Measurements from ENCODE around the gene CDH23.

DNA sequence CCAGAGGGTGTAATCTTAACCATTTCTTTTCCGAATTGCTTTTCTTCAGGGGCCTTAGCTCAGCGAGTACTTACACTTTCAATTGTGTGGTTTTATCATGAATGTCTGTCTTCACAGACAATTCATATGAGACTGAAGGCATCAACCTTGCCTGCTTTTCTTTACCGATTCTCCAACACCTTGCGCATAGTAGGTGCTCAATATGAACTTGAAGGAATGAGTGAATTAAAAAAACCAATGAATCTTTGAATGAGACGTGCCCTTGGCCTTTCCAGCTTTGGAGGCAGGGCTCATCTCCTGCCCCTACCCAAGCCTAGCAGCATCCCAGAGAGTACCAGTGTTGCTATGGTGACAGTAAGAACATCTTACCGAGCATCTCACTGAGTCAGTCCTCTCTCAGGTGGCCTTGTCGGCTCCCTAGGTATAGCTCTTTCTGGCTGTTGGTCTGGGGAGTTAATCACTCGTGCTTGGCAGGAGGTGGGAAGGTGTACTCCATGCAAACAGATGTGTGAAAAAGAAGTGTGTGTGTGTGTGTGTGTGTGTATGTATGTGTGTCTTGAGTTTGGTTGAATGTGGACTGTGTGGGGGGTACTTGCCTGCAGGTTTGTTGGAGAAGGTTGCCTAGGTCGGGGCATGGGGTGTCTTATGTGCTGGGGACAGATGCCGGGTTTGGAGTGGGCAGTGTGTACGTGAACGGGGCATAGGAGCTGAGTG, 215.1 kb downstream of the CDH23 start:
- TF ChIP-seq EZH2 (IDR thresholded peaks at IDR 0.05; ENCODE audit: borderline replicate concordance, low read length) = no peak
- TF ChIP-seq, protein P1, sequence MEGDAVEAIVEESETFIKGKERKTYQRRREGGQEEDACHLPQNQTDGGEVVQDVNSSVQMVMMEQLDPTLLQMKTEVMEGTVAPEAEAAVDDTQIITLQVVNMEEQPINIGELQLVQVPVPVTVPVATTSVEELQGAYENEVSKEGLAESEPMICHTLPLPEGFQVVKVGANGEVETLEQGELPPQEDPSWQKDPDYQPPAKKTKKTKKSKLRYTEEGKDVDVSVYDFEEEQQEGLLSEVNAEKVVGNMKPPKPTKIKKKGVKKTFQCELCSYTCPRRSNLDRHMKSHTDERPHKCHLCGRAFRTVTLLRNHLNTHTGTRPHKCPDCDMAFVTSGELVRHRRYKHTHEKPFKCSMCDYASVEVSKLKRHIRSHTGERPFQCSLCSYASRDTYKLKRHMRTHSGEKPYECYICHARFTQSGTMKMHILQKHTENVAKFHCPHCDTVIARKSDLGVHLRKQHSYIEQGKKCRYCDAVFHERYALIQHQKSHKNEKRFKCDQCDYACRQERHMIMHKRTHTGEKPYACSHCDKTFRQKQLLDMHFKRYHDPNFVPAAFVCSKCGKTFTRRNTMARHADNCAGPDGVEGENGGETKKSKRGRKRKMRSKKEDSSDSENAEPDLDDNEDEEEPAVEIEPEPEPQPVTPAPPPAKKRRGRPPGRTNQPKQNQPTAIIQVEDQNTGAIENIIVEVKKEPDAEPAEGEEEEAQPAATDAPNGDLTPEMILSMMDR (conservative IDR thresholded peaks at IDR 0.05 in 1 of 2, IDR thresholded peaks at IDR 0.05 in 1 of 2; ENCODE audit: extremely low read depth in 1 of 2, insufficient read depth in 1 of 2, low read depth in 1 of 2, low read length in 2 of 2) = no peak
